ENCODE results near the gene FGG. TPM values are rescaled to one million over a fixed set of nuclear protein-coding genes. Genes with fewer than 3 reads are reported as not detected.

FGG gene
- 0.10 TPM for total RNA-seq (2013)
- polyA plus RNA-seq (not detected), polyA minus RNA-seq (not detected in 2 replicates), total RNA-seq (0 to 1.2 (median 0.06) reads per million in 11 experiments)

DNA sequence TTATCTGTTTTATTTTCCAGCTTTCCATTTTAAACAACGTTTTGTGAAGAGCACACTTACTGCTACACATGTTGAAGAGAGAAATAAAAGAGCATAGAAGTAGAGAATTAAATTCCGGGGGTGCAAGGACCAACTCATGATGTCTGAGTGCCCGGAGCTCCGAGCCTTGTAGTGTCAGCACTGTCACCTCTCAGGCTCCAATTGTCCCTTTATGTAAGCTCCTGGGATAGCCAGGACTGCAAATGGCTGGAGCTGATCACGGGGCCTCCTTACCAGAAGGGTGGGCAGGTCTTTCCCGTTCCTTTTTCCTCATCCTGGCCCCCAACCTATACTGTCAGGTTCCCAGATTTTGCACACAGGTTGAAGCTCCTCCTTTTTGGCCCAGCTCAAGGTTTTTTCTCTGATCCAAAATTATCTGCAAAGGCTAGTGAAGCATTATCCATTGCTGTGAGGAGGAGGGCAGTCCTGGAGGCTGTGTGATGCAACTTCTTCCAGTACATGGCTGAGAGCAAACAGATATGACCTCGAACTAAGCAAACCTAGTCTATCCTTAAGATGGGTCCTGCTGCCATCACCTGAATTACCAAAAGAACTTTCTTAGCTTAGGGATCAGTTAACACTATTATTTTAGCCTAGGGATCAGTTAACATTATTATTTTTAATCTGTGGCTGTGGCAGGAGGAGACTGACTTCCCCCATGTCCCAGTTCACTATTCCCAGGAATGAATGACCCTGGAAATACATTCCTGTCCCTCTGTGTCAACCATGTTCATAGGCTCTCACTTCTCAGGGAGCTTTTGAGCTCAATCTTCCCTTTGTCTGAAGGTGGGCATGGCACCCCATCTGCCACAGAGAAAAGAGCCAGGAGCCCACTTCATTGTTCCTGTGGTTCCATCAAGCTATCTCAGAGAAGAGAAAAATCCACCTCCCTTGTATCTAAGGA lies at the start of gene FGG:
TSS of gene FGG (minus strand) at position 185 of the 943 bp plus-strand sequence. CDS start at position 138, 47 bp downstream.
- Histone ChIP-seq H3K9ac (ENCODE audit: insufficient read depth, low read length, poor library complexity, severe bottlenecking) (no peak within 1 kb of the TSS), H3K4me2 (replicated peaks; ENCODE audit: extremely low read depth, low read length, poor library complexity, severe bottlenecking) (no peak within 1 kb of the TSS), H3K36me3 (replicated peaks in 1 of 2; ENCODE audit: control insufficient read depth in 1 of 2, insufficient read depth in 2 of 2, low read length in 2 of 2) (no peaks in the 10 kb centered on the region), H3K27me3 (ENCODE audit: control insufficient read depth in 2 of 2, insufficient read depth in 2 of 2, low read length in 2 of 2) (no peaks in the 10 kb centered on the region), H3K4me1 (ENCODE audit: control insufficient read depth in 1 of 2, insufficient read depth in 2 of 2, low read length in 2 of 2) (no peaks in the 10 kb centered on the region), H4K20me1 (ENCODE audit: insufficient read depth, low read length) (no peaks in the 10 kb centered on the region), H3K79me2 (ENCODE audit: insufficient read depth, low read length) (no peaks in the 10 kb centered on the region), H2AFZ (ENCODE audit: insufficient read depth, low read depth, low read length, poor library complexity, severe bottlenecking) (no peak within 1 kb of the TSS), H3K4me3 (replicated peaks in 1 of 3; ENCODE audit: low read depth in 2 of 3, low read length in 3 of 3) (no peak within 1 kb of the TSS), H3K27ac (ENCODE audit: low read depth in 1 of 2, low read length in 2 of 2) (no peak within 1 kb of the TSS), H3K9me3 (replicated peaks in 1 of 2; ENCODE audit: control insufficient read depth in 1 of 2, insufficient read depth in 1 of 2, low read length in 2 of 2) (no peaks in the 10 kb centered on the region)
- DNase-seq, result no peak
- Mint-ChIP-seq H3K27ac (no peak within 1 kb of the TSS), H3K9me3 (no peaks in the 10 kb centered on the region), H3K27me3 (ENCODE audit: low read depth in 3 of 3) (no peaks in the 10 kb centered on the region), H3K4me3 (no peak within 1 kb of the TSS), H3K4me1 (peaks cover 8% of the 10 kb centered on the region), H3K36me3 (no peaks in the 10 kb centered on the region)
- TF ChIP-seq, protein P1, sequence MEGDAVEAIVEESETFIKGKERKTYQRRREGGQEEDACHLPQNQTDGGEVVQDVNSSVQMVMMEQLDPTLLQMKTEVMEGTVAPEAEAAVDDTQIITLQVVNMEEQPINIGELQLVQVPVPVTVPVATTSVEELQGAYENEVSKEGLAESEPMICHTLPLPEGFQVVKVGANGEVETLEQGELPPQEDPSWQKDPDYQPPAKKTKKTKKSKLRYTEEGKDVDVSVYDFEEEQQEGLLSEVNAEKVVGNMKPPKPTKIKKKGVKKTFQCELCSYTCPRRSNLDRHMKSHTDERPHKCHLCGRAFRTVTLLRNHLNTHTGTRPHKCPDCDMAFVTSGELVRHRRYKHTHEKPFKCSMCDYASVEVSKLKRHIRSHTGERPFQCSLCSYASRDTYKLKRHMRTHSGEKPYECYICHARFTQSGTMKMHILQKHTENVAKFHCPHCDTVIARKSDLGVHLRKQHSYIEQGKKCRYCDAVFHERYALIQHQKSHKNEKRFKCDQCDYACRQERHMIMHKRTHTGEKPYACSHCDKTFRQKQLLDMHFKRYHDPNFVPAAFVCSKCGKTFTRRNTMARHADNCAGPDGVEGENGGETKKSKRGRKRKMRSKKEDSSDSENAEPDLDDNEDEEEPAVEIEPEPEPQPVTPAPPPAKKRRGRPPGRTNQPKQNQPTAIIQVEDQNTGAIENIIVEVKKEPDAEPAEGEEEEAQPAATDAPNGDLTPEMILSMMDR (IDR thresholded peaks at IDR 0.05), result no peak
- 96% methylated on average over 5 of the region's 7 CpGs for WGBS (ENCODE audit: insufficient coverage)
- intact Hi-C loops (cut with micrococcal nuclease), result no loop called here

DNA sequence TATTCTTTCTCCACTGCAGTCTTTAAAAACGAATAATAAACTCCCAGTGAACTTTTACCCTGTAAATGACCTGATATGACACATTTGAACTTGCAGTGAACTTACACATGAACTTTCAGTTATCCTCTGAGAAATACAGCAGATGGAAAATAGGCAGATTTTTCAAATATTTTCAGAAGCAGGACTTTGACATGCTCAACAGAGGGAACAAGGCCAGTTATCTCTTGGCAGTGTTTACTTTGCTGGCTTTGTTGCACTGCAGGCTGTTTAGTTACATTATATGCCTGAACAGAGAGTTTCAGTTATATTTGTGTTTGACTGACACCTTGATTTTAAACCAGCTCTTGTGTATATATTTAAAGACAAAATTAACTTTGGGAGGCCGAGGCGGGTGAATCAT lies 47.6 kb upstream of the FGG start:
- H2AFZ ChIP-seq (ENCODE audit: insufficient read depth, low read depth, low read length, poor library complexity, severe bottlenecking), result no peak overlapping the region
- TF ChIP-seq, protein P1 (IDR thresholded peaks at IDR 0.05), result no peak
- no CpG with 5 or more reads among the region's 3 CpGs for WGBS (ENCODE audit: insufficient coverage)
- Mint-ChIP-seq H3K27me3 (ENCODE audit: low read depth in 3 of 3) (peaks cover 0 to 2% (median 0%) of the 10 kb centered on the region in 3 donors), H3K36me3 (no peaks in the 10 kb centered on the region), H3K9me3 (peaks cover 0 to 5% (median 0%) of the 10 kb centered on the region in 7 donors), H3K4me1 (no peaks in the 10 kb centered on the region), H3K4me3 (no peak overlapping the region), H3K27ac (no peak overlapping the region)
- H3K27me3 ChIP-seq (ENCODE audit: control insufficient read depth in 2 of 2, insufficient read depth in 2 of 2, low read length in 2 of 2), result no peaks in the 10 kb centered on the region
- intact Hi-C loops (cut with micrococcal nuclease), result no loop called here
- no peaks in the 10 kb centered on the region for H3K4me1 ChIP-seq (ENCODE audit: control insufficient read depth in 1 of 2, insufficient read depth in 2 of 2, low read length in 2 of 2)
- no peak overlapping the region for H3K4me3 ChIP-seq (replicated peaks in 1 of 3; ENCODE audit: low read depth in 2 of 3, low read length in 3 of 3)
- H3K4me2 ChIP-seq (replicated peaks; ENCODE audit: extremely low read depth, low read length, poor library complexity, severe bottlenecking), result no peak overlapping the region
- H3K36me3 ChIP-seq (replicated peaks in 1 of 2; ENCODE audit: control insufficient read depth in 1 of 2, insufficient read depth in 2 of 2, low read length in 2 of 2), result no peaks in the 10 kb centered on the region
- no peak overlapping the region for H3K9ac ChIP-seq (ENCODE audit: insufficient read depth, low read length, poor library complexity, severe bottlenecking)
- H3K79me2 ChIP-seq (ENCODE audit: insufficient read depth, low read length), result no peaks in the 10 kb centered on the region
- DNase-seq, result no peak
- no peaks in the 10 kb centered on the region for H3K9me3 ChIP-seq (replicated peaks in 1 of 2; ENCODE audit: control insufficient read depth in 1 of 2, insufficient read depth in 1 of 2, low read length in 2 of 2)
- H4K20me1 ChIP-seq (ENCODE audit: insufficient read depth, low read length), result no peaks in the 10 kb centered on the region
- no peak overlapping the region for H3K27ac ChIP-seq (ENCODE audit: low read depth in 1 of 2, low read length in 2 of 2)
